Measurements from ENCODE around the gene FZD7. TPM values are rescaled to one million over a fixed set of nuclear protein-coding genes. Genes with fewer than 3 reads are reported as not detected.

FZD7 gene
- total and polyA plus RNA-seq, 2 donors (not counting 1 experiment from before 2014, with no cell fraction given): 39.1 to 44.4 TPM

DNA sequence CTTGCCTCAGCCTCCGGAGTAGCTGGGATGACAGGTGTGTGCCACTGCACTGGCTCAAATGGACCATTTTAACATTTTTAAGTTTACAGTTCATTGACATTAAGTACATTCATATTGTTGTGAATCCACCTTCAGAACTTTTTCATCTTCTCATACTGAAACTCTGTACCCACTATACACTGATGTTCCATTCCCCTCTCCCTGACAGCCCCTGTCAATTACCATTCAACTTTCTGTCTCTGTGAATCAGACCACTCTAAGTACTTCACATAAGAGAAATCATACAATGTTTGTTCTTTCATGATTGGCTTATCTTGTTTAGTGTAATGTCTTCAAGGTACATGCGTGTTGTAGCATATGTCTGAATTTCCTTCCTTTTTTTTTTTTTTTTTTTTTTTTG is 37.5 kb downstream of the FZD7 start:
- Histone ChIP-seq H3K36me3 (ENCODE audit: control insufficient read depth, insufficient read depth, low read length) (no peaks in the 10 kb centered on the region), H3K9me3 (ENCODE audit: control insufficient read depth, insufficient read depth, low read depth, low read length) (no peaks in the 10 kb centered on the region), H3K4me2 (ENCODE audit: extremely low read depth, insufficient read depth, low read length) (no peak overlapping the region), H3K27me3 (ENCODE audit: control insufficient read depth, insufficient read depth, low read length) (no peaks in the 10 kb centered on the region), H2AFZ (ENCODE audit: low read length) (no peak overlapping the region), H3K4me3 (replicated peaks in 1 of 4; ENCODE audit: control extremely low read depth in 1 of 4, insufficient read depth in 1 of 4, low read depth in 3 of 4, low read length in 4 of 4) (no peak overlapping the region), H3K4me1 (ENCODE audit: control insufficient read depth, extremely low read depth, insufficient read depth, low read length) (no peaks in the 10 kb centered on the region), H3K27ac (ENCODE audit: insufficient read depth, low read length) (no peak overlapping the region), H4K20me1 (ENCODE audit: control insufficient read depth, extremely low read depth, insufficient read depth, low read length) (no peaks in the 10 kb centered on the region), H3K79me2 (ENCODE audit: control insufficient read depth, insufficient read depth, low read length) (no peaks in the 10 kb centered on the region), H3K9ac (ENCODE audit: insufficient read depth, low read length) (no peak overlapping the region)
- TF ChIP-seq EZH2 (IDR thresholded peaks at IDR 0.05; ENCODE audit: low read length, missing control alignments): no peak
- TF ChIP-seq CTCF (conservative IDR thresholded peaks at IDR 0.05 in 1 of 2, IDR thresholded peaks at IDR 0.05 in 1 of 2; ENCODE audit: low read depth in 1 of 2, low read length in 2 of 2): no peak
- DNase-seq (ENCODE audit: low read depth in 2 of 2): no peak

GRCh38 chr2:202072226-202072625 is 38.6 kb downstream of the FZD7 start:
- Histone ChIP-seq H3K36me3 (ENCODE audit: control insufficient read depth, insufficient read depth, low read length) (no peaks in the 10 kb centered on the region), H4K20me1 (ENCODE audit: control insufficient read depth, extremely low read depth, insufficient read depth, low read length) (no peaks in the 10 kb centered on the region), H3K4me3 (replicated peaks in 1 of 4; ENCODE audit: control extremely low read depth in 1 of 4, insufficient read depth in 1 of 4, low read depth in 3 of 4, low read length in 4 of 4) (no peak overlapping the region), H3K27me3 (ENCODE audit: control insufficient read depth, insufficient read depth, low read length) (no peaks in the 10 kb centered on the region), H3K9me3 (ENCODE audit: control insufficient read depth, insufficient read depth, low read depth, low read length) (no peaks in the 10 kb centered on the region), H3K9ac (ENCODE audit: insufficient read depth, low read length) (no peak overlapping the region), H3K4me2 (ENCODE audit: extremely low read depth, insufficient read depth, low read length) (no peak overlapping the region), H3K79me2 (ENCODE audit: control insufficient read depth, insufficient read depth, low read length) (no peaks in the 10 kb centered on the region), H2AFZ (ENCODE audit: low read length) (no peak overlapping the region), H3K4me1 (ENCODE audit: control insufficient read depth, extremely low read depth, insufficient read depth, low read length) (no peaks in the 10 kb centered on the region), H3K27ac (ENCODE audit: insufficient read depth, low read length) (no peak overlapping the region)
- peak in 1 of 2 donors; percentile 9 for DNase-seq (ENCODE audit: low read depth in 2 of 2)
- TF ChIP-seq CTCF (conservative IDR thresholded peaks at IDR 0.05 in 1 of 2, IDR thresholded peaks at IDR 0.05 in 1 of 2; ENCODE audit: low read depth in 1 of 2, low read length in 2 of 2): peak; percentile 18 to 32
- TF ChIP-seq EZH2 (IDR thresholded peaks at IDR 0.05; ENCODE audit: low read length, missing control alignments): no peak

GRCh38 chr2:202072737-202073401 is 39.2 kb downstream of the FZD7 start, which contains the start of gene KIAA2012:
Gene KIAA2012 (plus strand): TSS chr2:202073255. CDS start chr2:202073628, 373 bp downstream.
- no peak within 1 kb of the TSS for H2AFZ ChIP-seq (ENCODE audit: low read length)
- no peaks in the 10 kb centered on the region for H3K27me3 ChIP-seq (ENCODE audit: control insufficient read depth, insufficient read depth, low read length)

More at GRCh38 chr2:202072737-202073401, 39.2 kb downstream of the FZD7 start, which contains the start of gene KIAA2012:
- Histone ChIP-seq H3K4me1 (ENCODE audit: control insufficient read depth, extremely low read depth, insufficient read depth, low read length) (no peaks in the 10 kb centered on the region), H3K79me2 (ENCODE audit: control insufficient read depth, insufficient read depth, low read length) (no peaks in the 10 kb centered on the region), H3K9ac (ENCODE audit: insufficient read depth, low read length) (no peak within 1 kb of the TSS), H4K20me1 (ENCODE audit: control insufficient read depth, extremely low read depth, insufficient read depth, low read length) (no peaks in the 10 kb centered on the region), H3K9me3 (ENCODE audit: control insufficient read depth, insufficient read depth, low read depth, low read length) (no peaks in the 10 kb centered on the region), H3K4me3 (replicated peaks in 1 of 4; ENCODE audit: control extremely low read depth in 1 of 4, insufficient read depth in 1 of 4, low read depth in 3 of 4, low read length in 4 of 4) (no peak within 1 kb of the TSS), H3K36me3 (ENCODE audit: control insufficient read depth, insufficient read depth, low read length) (no peaks in the 10 kb centered on the region), H3K4me2 (ENCODE audit: extremely low read depth, insufficient read depth, low read length) (no peak within 1 kb of the TSS), H3K27ac (ENCODE audit: insufficient read depth, low read length) (no peak within 1 kb of the TSS)
- no peak for TF ChIP-seq EZH2 (IDR thresholded peaks at IDR 0.05; ENCODE audit: low read length, missing control alignments)
- no peak for DNase-seq (ENCODE audit: low read depth in 2 of 2)
